NAMALWA (cell line): Measurements from ENCODE around the gene ELOVL3.
A peak's percentile ranks its signal among the peaks of the same experiment; 100 is the strongest.
"Not testable (repeated sequence)": the region's sequence is repeated elsewhere in the genome, so short reads cannot be mapped to it uniquely, and the experiment has no call there.

Experiments used
- DNase-seq: peaks from one replicate; pipeline ENCODE4 v3.0.0-alpha.2; 2015; ENCODE audit warnings: low spot score

ELOVL3 gene

GRCh38 chr10:102225646-102226541 is at the start of gene ELOVL3:
Gene ELOVL3, plus strand, starts transcription at chr10:102226299. Its CDS starts 250 bp downstream, at chr10:102226549.
- peak; percentile 96 for DNase-seq

GRCh38 chr10:102184606-102185005 is 41.5 kb upstream of the ELOVL3 start:
- no peak for DNase-seq

GRCh38 chr10:102185272-102185671 is 40.8 kb upstream of the ELOVL3 start:
- no peak for DNase-seq

- DNase-seq: peak; percentile 59
These were observed 40.1 kb upstream of the ELOVL3 start for GRCh38 chr10:102185811-102186527.

GRCh38 chr10:102188298-102188940 is 37.7 kb upstream of the ELOVL3 start:
- DNase-seq: no peak

- DNase-seq: peak; percentile 34
These were observed 36.9 kb upstream of the ELOVL3 start for GRCh38 chr10:102188941-102189898.

GRCh38 chr10:102191956-102192355 is 34.1 kb upstream of the ELOVL3 start:
- no peak for DNase-seq

GRCh38 chr10:102195296-102195870 is 30.7 kb upstream of the ELOVL3 start:
- DNase-seq: no peak

GRCh38 chr10:102196893-102197292 is 29.2 kb upstream of the ELOVL3 start:
- no peak for DNase-seq

- no peak for DNase-seq
These were observed 28.1 kb upstream of the ELOVL3 start for GRCh38 chr10:102198027-102198426.

- DNase-seq: no peak
These were observed 25.1 kb upstream of the ELOVL3 start for GRCh38 chr10:102200751-102201640.

GRCh38 chr10:102202386-102202785 is 23.7 kb upstream of the ELOVL3 start:
- DNase-seq: no peak

- no peak for DNase-seq
These were observed 17.6 kb upstream of the ELOVL3 start for GRCh38 chr10:102208311-102209035.

GRCh38 chr10:102211615-102212299 is 14.3 kb upstream of the ELOVL3 start:
- no peak for DNase-seq

GRCh38 chr10:102213599-102213998 is 12.5 kb upstream of the ELOVL3 start:
- DNase-seq: not testable (repeated sequence)

- no peak for DNase-seq
These were observed 6.7 kb upstream of the ELOVL3 start for GRCh38 chr10:102219370-102219769.

- no peak for DNase-seq
These were observed 5.5 kb upstream of the ELOVL3 start for GRCh38 chr10:102220612-102221011.

- DNase-seq: no peak
These were observed 3.3 kb upstream of the ELOVL3 start for GRCh38 chr10:102222797-102223196.

- DNase-seq: no peak
These were observed 407 bp downstream of the ELOVL3 start for GRCh38 chr10:102226542-102226870.
